Measurements from ENCODE around the gene MED27.

Gene MED27

DNA sequence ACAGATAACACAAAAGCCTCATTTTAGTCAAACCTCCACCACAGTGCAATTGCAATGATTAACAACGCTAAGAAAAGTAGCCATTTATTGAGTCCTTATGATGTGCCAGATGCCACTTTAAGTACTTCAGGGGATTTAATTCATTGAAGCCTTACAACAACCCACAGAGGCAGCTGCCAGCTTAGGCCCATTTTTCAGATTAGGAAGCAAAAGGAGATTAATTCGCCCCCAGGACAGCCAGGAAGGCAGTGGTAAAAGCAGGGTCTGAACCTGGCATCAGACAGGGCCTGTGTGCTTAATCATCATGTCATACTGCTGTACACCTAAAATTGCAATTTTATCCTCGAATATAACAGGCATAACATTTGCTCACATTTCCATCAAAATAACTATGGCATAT lies 23.9 kb downstream of the MED27 start:
- no peak for TF ChIP-seq ZBTB7A (IDR thresholded peaks at IDR 0.05; ENCODE audit: low read depth)
- TF ChIP-seq NFIC (IDR thresholded peaks at IDR 0.05), result no peak
- TF ChIP-seq TEAD4 (IDR thresholded peaks at IDR 0.05), result no peak

- TF ChIP-seq TEAD4 (IDR thresholded peaks at IDR 0.05) (no peak), USF1 (IDR thresholded peaks at IDR 0.05) (no peak)
- TF ChIP-seq, protein P1, sequence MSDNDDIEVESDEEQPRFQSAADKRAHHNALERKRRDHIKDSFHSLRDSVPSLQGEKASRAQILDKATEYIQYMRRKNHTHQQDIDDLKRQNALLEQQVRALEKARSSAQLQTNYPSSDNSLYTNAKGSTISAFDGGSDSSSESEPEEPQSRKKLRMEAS (IDR thresholded peaks at IDR 0.05), result no peak
Observed at GRCh38 chr9:132054024-132054423, 25.6 kb downstream of the MED27 start.

DNA sequence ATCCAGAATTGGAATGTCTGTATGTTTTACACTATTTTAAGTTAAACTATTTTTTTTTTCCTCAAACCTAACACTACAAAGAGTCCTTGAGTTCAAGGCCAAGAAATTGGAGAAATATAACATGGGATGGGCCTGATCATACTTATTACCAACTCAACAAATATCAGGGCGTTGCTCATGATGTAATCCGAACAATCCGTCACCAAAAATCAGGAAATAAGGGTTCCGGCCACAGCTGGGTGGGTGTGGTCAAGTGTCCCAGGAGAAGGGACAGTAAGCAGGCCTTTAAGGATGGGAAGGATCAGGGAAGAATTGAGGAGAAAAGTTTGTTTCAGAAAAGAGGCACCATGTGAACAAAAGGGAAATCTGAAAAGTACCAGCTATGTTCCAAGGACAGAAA lies 29.8 kb downstream of the MED27 start:
- TF ChIP-seq EP300 (IDR thresholded peaks at IDR 0.05; ENCODE audit: borderline replicate concordance), result no peak
- no peak for TF ChIP-seq TAF1 (IDR thresholded peaks at IDR 0.05; ENCODE audit: low read depth)
- TF ChIP-seq YY1 (IDR thresholded peaks at IDR 0.05; ENCODE audit: low read depth), result no peak
- no peak for TF ChIP-seq CEBPB (IDR thresholded peaks at IDR 0.05)
- TF ChIP-seq CREB1 (IDR thresholded peaks at IDR 0.05; ENCODE audit: low read depth), result no peak
- no peak for TF ChIP-seq ZBTB7A (IDR thresholded peaks at IDR 0.05; ENCODE audit: low read depth)
- TF ChIP-seq FOXM1 (IDR thresholded peaks at IDR 0.05; ENCODE audit: borderline replicate concordance, low read depth), result no peak
- no peak for TF ChIP-seq TCF12 (IDR thresholded peaks at IDR 0.05; ENCODE audit: low read depth)
- TF ChIP-seq TEAD4 (IDR thresholded peaks at IDR 0.05), result no peak
- TF ChIP-seq EGR1 (IDR thresholded peaks at IDR 0.05), result no peak

DNA sequence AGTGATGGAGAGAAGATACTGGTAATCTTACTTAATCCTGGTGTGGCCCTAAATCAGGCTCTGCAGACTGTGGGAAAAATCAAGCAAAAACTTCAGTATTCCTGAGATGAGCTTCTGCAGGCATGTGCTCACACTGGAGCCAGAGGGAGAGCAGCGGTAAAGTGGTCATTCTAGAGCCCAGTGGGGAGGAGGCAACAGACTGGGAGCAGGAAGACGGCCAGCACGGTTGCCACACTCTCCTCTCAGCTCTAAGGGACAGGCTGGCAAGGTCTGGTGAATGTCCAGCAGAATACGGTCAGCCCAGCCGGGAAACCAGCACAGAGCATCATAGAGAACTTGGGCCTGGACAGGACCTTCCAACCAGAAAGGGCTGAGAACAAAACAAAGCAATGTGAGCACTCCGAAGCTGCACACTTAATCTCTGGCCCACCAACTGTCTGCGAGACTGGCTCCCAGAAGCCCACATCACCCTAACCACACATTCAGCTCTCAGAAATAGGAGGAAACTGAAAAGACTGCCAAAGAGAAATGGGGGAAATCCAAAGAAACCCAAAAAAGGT lies 30.3 kb downstream of the MED27 start:
- TF ChIP-seq, protein P1 (IDR thresholded peaks at IDR 0.05), result no peak
- TF ChIP-seq YY1 (IDR thresholded peaks at IDR 0.05; ENCODE audit: low read depth) (no peak), TEAD4 (IDR thresholded peaks at IDR 0.05) (no peak), ZBTB7A (IDR thresholded peaks at IDR 0.05; ENCODE audit: low read depth) (no peak), REST (IDR thresholded peaks at IDR 0.05; ENCODE audit: low read depth) (no peak), USF1 (IDR thresholded peaks at IDR 0.05) (no peak), TCF12 (IDR thresholded peaks at IDR 0.05; ENCODE audit: low read depth) (no peak), CEBPB (IDR thresholded peaks at IDR 0.05) (no peak), RAD21 (IDR thresholded peaks at IDR 0.05; ENCODE audit: low read depth) (no peak), EGR1 (IDR thresholded peaks at IDR 0.05) (no peak), FOXM1 (IDR thresholded peaks at IDR 0.05; ENCODE audit: borderline replicate concordance, low read depth) (no peak), EP300 (IDR thresholded peaks at IDR 0.05; ENCODE audit: borderline replicate concordance) (no peak), NFIC (IDR thresholded peaks at IDR 0.05) (no peak), CREB1 (IDR thresholded peaks at IDR 0.05; ENCODE audit: low read depth) (no peak)

DNA sequence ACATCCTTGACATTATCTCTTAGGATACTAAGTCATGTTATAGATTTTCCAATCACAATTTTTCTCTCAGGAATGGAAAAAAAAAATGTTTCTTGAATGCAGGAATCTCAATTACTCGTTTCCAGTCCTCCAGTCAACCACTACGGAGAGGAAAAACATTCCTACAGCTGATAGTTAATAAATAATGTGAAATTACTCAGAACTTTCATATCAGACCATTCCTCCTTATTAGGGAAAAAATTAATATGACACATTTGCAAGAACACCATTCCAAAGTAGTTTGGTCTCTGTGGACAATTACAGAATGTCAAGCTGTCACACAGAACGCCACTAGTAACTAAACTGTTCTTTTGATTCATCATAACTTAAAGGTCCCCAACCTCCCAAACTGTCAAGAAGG lies 31.5 kb downstream of the MED27 start:
- TF ChIP-seq TEAD4 (IDR thresholded peaks at IDR 0.05) (no peak), USF1 (IDR thresholded peaks at IDR 0.05) (no peak), TAF1 (IDR thresholded peaks at IDR 0.05; ENCODE audit: low read depth) (no peak), RAD21 (IDR thresholded peaks at IDR 0.05; ENCODE audit: low read depth) (no peak), REST (IDR thresholded peaks at IDR 0.05; ENCODE audit: low read depth) (no peak), ZBTB7A (IDR thresholded peaks at IDR 0.05; ENCODE audit: low read depth) (no peak), EP300 (IDR thresholded peaks at IDR 0.05; ENCODE audit: borderline replicate concordance) (no peak), FOXM1 (IDR thresholded peaks at IDR 0.05; ENCODE audit: borderline replicate concordance, low read depth) (no peak), YY1 (IDR thresholded peaks at IDR 0.05; ENCODE audit: low read depth) (no peak), CEBPB (IDR thresholded peaks at IDR 0.05) (no peak), NFIC (IDR thresholded peaks at IDR 0.05) (no peak), CREB1 (IDR thresholded peaks at IDR 0.05; ENCODE audit: low read depth) (no peak), TCF12 (IDR thresholded peaks at IDR 0.05; ENCODE audit: low read depth) (no peak), EGR1 (IDR thresholded peaks at IDR 0.05) (no peak)
- TF ChIP-seq, protein P1 (IDR thresholded peaks at IDR 0.05), result no peak

- no peak for TF ChIP-seq TCF12 (IDR thresholded peaks at IDR 0.05; ENCODE audit: low read depth)
- TF ChIP-seq REST (IDR thresholded peaks at IDR 0.05; ENCODE audit: low read depth), result no peak
- TF ChIP-seq NFIC (IDR thresholded peaks at IDR 0.05), result no peak
- TF ChIP-seq FOXM1 (IDR thresholded peaks at IDR 0.05; ENCODE audit: borderline replicate concordance, low read depth), result no peak
- TF ChIP-seq RAD21 (IDR thresholded peaks at IDR 0.05; ENCODE audit: low read depth), result no peak
- TF ChIP-seq TAF1 (IDR thresholded peaks at IDR 0.05; ENCODE audit: low read depth), result no peak
- TF ChIP-seq TEAD4 (IDR thresholded peaks at IDR 0.05), result no peak
- TF ChIP-seq USF1 (IDR thresholded peaks at IDR 0.05), result no peak
- TF ChIP-seq EGR1 (IDR thresholded peaks at IDR 0.05), result no peak
- TF ChIP-seq, protein P1 (IDR thresholded peaks at IDR 0.05), result no peak
- TF ChIP-seq CEBPB (IDR thresholded peaks at IDR 0.05), result no peak
- no peak for TF ChIP-seq ZBTB7A (IDR thresholded peaks at IDR 0.05; ENCODE audit: low read depth)
- no peak for TF ChIP-seq EP300 (IDR thresholded peaks at IDR 0.05; ENCODE audit: borderline replicate concordance)
- TF ChIP-seq CREB1 (IDR thresholded peaks at IDR 0.05; ENCODE audit: low read depth), result no peak
- TF ChIP-seq YY1 (IDR thresholded peaks at IDR 0.05; ENCODE audit: low read depth), result no peak
Observed at GRCh38 chr9:132046456-132046855, 33.2 kb downstream of the MED27 start.

Measured in Ishikawa (cell line).